ENCODE data around the gene SPN.
"Not testable (repeated sequence)": the region's sequence is repeated elsewhere in the genome, so short reads cannot be mapped to it uniquely, and the experiment has no call there.

Gene SPN, protein sequence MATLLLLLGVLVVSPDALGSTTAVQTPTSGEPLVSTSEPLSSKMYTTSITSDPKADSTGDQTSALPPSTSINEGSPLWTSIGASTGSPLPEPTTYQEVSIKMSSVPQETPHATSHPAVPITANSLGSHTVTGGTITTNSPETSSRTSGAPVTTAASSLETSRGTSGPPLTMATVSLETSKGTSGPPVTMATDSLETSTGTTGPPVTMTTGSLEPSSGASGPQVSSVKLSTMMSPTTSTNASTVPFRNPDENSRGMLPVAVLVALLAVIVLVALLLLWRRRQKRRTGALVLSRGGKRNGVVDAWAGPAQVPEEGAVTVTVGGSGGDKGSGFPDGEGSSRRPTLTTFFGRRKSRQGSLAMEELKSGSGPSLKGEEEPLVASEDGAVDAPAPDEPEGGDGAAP

DNA sequence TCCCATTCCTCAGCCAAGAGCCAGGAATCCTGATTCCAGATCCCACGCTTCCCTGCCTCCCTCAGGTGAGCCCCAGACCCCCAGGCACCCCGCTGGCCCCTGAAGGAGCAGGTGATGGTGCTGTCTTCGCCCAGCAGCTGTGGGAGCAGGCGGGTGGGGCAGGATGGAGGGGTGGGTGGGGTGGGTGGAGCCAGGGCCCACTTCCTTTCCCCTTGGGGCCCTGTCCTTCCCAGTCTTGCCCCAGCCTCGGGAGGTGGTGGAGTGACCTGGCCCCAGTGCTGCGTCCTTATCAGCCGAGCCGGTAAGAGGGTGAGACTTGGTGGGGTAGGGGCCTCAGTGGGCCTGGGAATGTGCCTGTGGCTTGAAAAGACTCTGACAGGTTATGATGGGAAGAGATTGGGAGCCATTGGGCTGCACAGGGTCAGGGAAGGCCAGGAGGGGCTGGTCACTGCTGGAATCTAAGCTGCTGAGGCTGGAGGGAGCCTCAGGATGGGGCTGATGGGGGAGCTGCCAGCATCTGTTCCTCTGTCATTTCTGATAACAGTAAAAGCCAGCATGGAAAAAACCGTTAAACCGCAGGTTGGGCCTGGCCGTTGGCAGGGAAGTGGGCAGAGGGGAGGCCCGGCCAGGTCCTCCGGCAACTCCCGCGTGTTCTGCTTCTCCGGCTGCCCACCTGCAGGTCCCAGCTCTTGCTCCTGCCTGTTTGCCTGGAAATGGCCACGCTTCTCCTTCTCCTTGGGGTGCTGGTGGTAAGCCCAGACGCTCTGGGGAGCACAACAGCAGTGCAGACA lies at the start of gene SPN:
Gene SPN, plus strand, starts transcription at position 232 of the 791 bp plus-strand sequence. Its CDS starts 482 bp downstream, at position 714.
- DNase-seq (ENCODE audit: low spot score): no peak

DNA sequence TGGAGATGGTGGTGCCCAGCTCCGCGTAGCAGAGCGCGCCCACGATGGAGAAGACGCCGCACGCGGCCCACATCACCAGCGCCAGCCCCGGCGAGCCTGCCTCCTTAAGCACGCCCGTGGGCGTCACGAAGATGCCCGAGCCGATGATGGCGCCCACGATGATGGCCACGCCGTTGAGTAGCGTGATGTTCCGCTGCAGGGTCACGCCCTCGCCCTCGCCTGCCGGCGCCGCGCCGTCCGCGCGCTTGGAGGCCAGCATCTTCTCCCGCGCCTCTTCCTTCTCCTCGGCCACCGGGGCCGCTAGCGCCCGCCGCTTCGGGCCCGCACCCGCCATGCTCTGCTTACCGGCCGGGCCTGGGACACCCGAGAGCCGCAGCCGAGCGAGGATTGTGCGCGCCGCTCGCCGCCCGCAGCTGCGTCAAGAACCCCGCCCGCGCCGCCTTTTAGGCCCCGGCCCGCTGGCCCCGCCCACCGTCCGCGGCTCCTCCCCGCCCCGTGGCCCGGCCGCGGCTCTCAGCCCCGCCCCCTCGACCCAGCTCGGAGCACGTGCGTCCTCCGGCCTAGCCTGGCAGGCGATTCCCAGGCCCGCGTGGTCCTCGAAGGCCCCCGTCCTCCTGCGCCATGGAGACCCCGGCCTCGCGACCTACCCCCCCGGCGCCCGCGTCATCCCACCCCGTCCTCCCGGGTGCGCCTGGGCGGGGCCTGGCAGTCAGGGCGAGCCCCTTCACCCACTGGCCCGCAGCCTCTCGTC lies 49.6 kb upstream of the SPN start:
- DNase-seq (ENCODE audit: low spot score): peak; percentile 87

DNA sequence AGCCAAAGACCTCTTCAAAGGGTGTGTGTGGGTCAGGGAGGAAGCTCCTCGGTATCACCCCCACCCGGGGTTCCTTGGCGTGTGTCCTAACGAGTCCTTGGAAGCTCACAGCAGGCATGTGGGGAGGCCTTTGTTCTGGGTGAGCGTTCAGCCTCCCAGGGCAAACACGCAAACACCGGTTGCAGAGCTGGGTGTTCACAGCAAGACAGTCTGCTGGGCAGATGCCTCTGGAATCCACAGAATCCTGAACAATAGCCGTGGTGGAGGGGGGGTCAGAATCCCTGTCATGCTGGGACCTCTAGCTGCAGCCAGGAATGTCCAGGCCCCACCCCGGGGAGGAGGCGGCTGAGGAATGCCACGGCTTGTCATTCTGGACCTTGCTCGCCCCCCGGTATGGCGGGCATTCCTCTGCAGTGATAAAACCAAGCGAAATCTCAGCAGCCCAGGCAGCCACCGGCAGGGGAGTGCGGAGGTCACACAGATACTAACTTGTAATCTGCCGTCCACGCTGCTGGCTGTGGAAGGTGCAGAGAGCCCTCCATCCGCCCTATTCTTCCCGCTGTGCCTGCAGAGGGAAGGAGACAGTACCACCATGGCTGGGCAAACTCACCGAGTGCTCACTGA lies 48.2 kb upstream of the SPN start:
- not testable (repeated sequence) for DNase-seq (ENCODE audit: low spot score)

DNA sequence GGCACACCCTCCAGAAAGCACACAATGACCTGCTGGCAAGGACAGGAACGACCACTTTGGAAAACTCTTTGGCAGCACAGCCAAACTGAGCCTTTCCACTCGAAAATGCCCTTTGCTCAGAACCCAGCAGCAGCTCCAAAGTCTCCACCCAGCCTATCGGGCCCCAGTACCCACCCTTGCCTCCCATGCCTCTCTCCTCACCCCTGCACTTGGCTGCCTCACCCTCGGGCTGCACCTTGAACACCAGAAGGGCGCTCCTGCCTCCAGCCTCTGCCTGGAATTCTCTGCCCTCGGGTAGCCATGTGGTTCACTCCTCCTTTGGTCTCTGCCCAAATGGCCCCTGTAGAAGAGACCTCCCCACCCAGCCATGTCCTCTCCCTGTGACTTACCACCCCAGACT lies 46.9 kb upstream of the SPN start:
- not testable (repeated sequence) for DNase-seq (ENCODE audit: low spot score)

DNA sequence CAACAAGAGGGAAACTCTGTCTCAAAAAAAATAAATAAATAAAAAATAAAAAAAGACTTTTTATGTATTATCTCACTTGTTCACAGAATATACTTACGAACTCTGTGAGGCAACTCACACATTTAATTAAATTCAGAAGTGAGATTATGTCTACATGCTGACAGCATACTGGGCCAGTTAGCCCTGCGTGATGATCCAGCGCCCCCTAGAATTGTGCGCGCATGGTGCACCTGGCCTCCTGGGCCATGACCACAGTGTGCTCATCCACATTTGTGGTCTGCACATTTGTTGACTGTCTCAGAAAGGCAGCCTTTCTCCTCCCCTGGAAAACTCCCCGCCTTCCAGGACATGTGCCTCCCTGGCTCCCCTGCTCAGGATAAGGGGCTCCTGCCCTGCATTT lies 42.5 kb upstream of the SPN start:
- peak; percentile 56 for DNase-seq (ENCODE audit: low spot score)

DNA sequence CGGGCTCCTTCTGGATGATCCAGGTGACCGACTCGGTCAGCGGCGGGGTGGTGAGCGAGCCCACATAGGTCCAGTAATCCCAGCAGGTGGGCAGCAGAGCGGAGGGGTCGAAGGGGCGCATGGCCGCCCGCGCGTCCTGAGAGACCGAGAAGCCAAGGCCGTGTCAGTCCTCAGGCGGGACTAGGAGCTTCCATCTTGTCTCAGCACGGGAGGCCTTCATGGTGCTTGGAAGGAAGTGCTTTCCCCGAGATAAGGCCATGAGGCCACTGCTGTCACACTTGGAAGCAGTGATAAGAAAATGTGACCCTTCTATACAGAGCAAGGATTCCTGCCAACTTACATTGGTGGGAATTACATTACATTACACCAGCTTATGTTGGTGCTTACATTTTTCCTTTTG lies 40.3 kb upstream of the SPN start:
- DNase-seq (ENCODE audit: low spot score): not testable (repeated sequence)

DNA sequence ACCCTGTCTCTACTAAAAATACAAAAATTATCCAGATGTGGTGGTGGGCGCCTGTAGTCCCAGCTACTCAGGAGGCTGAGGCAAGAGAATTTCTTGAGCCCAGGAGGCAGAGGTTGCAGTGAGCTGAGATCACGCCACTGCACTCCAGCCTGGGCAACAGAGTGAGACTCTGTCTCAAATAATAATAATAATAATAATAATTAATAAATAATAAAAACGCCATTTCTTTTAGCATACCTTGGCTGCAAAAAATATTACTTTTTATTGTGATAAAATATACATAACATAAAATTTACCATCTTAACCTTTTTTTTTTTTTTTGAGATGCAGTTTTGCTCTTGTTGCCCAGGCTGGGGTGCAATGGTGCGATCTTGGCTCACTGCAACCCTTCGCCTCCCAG lies 39.8 kb upstream of the SPN start:
- DNase-seq (ENCODE audit: low spot score): not testable (repeated sequence)

DNA sequence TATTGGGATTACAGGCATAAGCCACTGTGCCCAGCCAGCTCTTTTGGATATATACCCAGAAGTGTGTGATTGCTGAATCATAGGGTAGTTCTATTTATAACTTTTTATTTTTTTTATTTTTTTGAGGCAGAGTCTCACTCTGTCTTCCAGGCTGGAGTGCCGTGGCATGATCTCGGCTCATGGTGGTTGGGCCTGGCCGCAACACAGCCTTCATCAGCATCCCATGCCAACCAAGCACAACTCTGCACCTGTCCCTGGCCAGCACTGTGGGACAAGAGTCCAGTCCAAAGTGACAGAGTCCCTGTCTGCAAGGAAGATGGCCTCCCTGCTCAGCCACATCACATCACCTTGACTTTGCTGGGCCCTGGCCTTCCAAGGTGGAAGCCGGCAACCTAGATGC lies 37.9 kb upstream of the SPN start:
- not testable (repeated sequence) for DNase-seq (ENCODE audit: low spot score)

DNA sequence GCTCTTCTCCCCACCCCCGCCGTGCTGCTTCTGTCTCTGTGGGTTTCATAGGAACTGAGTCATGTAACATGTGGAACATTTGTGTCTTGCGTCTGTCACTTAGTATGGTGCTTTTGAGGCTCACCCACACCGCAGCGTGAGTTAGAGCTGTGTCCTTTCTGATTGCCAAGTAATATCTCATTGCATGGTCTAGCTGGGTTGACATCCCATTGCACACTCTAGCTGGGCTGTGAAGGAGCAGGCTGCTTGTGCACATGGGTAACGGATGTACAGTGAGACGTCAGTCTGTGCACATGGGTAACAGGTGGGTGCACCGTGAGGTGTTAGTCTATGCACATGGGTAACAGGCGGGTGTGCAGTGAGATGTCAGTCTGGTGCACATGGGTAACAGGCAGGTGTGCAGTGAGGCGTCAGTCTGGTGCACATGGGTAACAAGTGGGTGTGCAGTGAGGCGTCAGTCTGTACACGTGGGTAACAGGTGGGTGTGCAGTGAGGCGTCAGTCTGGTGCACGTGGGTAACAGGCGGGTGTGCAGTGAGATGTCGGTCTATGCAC lies 36.2 kb upstream of the SPN start:
- DNase-seq (ENCODE audit: low spot score): peak; percentile 67

DNA sequence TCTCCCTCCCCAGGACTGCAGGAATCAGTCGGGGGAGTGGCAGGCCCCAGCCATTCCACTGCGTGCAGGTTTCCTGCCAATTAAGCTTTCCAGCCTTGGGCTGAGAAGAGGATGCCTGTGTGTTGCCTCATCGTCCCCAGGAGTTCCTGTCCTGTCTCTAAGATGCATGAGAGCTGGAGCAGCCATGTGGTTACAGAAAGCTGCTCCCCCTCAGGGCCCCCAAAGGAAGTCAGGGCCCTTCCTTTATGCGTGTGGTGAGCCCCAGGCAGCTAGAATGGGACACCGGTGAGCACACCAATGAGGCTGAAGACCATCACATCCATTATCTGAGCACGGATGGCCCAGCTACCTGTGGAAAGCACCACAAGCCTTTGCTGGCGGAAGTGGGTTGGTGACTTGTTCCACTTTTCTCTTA lies 35.4 kb upstream of the SPN start:
- not testable (repeated sequence) for DNase-seq (ENCODE audit: low spot score)

DNA sequence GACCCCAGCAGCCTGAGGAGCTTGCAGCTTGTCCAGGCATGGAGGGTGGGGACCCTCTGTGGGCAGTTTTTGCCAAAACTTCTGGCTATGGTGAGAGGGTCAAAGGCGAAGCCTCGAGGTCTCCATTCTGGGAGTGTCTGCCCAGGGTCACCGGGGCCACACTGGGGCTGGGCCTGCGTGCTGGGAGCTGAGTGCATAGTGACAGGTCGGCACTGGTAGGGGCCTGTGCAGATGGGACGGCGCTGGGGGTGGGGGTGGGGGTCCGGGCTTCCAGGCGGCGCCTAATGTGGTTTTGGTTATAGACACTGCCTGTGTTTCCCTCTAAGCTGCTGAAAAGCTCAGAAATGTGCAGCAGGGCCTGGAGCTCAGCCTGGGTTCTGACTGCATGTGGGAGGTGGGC lies 34.3 kb upstream of the SPN start:
- not testable (repeated sequence) for DNase-seq (ENCODE audit: low spot score)

DNA sequence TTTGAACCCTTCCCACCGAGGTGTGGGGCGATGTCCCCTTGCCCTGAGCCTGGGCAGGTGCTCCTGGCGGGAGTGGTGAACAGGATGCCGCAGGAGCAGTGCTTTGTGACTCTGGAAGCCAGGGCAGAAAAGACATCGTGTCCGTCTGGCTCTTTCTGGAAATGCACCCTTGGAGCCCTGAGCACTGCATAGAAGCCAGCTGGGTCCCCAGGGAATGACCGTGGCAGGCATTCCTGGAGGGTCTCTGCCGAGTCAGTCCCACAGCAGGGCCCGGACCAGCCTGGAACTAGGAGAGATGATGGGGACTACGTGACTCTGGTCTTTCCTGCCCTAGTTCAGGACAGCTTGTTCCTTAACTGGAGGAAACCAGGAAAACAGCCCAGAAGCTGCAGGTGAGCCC lies 33.7 kb upstream of the SPN start:
- DNase-seq (ENCODE audit: low spot score): not testable (repeated sequence)

DNA sequence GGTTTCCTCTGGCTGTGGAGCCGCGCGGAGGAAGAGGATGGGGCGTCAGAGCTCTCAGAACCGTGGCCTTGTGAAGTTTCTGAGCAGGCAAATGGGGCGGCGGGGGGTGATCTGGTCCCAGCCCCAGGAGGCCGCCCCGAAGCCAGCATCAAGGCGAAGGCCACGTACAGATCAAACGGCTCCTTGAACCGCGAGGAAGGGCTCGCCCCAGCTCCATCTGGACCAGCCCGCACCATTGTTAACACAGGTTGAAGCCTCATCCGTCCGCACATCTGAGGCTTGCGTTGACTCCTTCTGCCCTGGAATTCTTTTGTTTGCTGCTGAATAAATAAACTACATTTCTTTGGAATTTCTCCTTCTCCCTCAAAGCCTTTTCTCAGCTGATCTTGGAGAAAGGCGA lies 31.4 kb upstream of the SPN start:
- not testable (repeated sequence) for DNase-seq (ENCODE audit: low spot score)

DNA sequence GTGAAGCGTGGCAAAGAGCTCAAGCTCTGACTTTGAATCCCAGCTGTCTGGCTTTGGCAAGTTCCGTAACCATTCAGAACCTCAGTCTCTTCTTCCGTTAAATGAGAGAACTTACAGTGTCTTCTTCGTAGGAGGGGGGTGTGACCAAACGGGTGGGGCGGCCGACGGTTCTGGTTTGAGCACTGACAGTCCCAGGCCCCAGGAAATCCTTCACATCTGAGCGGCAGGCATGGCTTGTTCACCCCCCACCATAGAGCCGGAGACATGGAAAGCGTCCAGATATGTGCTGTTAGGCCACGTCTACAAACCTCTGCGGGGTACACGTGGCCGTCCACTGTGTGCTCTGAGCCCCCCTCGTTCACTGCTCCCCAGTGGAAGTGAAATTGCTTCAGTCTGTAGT lies 27.1 kb upstream of the SPN start:
- not testable (repeated sequence) for DNase-seq (ENCODE audit: low spot score)

DNA sequence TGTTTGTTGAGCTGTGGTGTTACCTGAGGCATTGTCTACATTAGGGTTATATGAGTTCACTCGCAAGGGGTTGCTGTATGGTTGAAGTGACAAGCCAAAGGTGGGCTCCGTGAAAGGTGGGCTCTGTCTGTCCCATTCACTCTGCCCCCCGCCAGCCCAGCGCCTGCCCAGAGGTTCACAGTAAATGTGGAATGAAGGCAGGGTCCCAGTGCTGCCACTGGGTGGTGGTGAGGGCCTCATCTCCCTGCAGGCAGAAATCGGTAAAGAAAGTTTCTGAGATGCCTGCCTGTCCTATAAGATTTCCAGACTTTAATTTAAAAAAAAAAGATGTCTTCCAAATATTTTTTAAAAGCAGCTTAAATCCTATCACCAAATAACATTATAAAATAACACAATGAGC lies 26.7 kb upstream of the SPN start:
- not testable (repeated sequence) for DNase-seq (ENCODE audit: low spot score)

DNA sequence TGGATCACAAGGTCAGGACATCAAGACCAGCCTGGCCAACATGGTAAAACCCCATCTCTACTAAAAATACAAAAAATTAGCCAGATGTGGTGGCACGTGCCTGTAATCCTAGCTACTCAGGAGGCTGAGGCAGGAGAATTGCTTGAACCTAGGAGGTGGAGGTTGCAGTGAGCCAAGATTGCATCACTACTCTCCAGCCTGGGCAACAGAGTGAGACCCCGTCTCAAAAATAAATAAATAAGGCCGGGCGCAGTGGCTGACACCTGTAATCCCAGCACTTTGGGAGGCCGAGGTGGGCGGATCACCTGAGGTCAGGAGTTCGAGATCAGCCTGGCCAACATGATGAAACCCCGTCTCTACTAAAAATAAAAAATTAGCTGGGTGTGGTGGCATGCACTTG lies 24.3 kb upstream of the SPN start:
- DNase-seq (ENCODE audit: low spot score): not testable (repeated sequence)

DNA sequence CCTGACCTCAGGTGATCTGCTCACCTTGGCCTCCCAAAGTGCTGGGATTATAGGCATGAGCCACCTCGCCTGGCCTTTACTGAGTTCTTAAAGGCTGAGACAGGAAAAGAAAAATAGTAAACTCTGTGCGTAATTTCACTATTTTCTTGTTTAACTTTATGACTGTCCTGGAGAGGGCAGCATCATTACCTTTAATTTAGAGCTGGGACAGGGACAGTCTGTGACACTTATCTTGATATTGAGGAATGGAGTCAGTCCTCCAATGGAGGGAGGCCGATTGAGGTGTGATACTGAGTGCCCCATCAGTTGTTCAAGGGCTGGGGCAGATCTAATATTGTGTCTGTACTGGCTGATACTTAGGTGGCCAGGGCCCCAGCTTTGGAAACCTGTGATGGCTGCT lies 21.5 kb upstream of the SPN start:
- peak; percentile 46 for DNase-seq (ENCODE audit: low spot score)

DNA sequence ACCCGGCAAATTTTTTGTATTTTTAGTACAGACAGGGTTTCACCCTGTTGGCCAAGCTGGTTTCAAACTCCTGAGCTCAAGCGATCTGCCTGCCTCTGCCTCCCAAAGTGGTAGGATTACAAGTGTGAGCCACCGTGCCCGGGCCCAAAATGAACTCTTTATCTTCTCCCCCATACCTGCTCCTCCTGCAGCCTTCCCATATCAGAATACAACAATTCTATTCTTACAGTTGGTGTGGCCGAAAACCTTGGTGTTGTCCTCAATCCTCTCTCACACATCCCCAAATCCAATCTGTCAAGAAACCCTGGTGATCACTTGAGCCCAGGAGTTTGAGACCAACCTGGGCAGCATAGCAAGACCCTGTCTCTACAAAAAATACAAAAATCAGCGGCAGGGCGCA lies 19.5 kb upstream of the SPN start:
- DNase-seq (ENCODE audit: low spot score): no peak

DNA sequence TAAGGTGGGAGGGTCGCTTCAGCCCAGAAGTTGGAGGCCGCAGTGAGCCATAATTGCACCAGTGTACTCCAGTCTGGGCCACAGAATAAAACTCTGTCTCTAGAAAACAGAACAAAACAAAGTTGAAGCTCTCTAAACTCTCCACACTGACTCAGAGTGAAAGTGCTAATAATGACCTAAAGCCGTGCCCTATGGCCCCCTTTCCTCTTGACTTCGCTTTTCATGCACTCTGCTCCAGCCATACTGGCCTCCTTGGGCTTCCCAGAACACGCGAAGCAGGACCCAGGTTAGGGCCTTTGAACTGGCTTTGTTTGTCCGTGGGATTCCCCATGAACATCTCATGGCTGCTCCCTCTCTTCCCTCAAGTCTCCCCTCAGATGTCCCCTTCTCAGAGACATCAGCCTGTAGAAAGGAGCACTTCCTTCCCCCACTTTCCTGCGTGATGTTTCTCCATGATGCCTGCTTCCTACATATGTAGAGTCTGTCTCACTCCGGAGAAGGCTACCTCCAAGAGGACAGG lies 18.6 kb upstream of the SPN start:
- no peak for DNase-seq (ENCODE audit: low spot score)

DNA sequence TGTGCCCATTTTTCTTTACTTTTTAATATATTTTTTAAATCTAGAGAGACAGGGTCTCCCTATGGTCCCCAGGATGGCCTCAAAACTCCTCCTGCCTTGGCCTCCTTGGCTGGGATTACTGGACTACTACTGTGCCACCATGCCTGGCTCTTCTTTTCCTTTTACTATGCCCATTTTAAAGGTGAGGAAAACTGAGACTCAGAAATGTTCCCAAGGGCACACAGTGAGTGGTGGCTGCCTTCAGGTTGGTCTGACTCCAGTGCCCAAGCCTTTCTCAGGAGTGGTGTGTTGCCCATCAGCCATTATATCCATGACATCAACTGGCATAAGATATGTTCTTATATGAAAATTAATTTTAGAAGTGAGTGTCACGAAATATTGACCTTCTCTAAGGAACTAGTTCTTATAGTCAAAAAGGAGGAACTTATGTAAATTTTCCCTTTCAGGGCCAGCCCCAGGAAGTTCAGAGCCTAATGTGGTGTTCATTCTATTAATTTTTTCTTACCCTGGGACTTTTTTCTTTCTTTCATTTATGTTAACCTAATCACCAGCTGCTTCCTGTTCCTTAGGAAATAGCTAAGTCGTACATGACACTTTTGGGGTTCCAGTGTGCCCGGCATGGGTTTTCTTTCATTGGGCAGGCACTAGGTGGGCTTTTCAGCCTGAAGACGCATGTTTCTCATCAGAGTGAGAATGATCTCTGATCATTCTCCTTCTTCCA lies 17.9 kb upstream of the SPN start:
- DNase-seq (ENCODE audit: low spot score): no peak

DNA sequence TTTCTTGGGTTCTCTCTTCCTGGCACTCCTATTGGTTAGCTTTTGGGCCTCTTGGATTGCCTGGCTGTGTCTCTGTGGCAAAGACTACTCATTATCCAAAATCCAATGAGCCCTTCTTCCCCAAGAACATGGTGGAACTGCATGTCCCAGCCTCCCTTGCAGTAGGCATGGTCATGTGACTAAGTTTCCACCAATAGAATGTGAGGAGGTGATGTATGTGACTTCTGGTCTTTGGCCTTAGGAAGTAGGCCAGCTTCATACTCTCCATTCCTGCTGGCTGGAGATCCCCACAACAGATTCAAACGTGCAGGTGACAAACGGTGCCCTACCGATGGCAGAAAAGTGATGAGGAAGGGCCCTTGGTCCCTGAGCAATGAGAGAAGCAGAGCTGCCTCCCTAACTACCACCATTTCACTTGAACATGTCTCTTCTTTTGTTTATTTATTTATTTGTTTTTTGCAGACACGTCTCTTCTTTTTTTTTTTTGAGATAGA lies 17.3 kb upstream of the SPN start:
- DNase-seq (ENCODE audit: low spot score): no peak
